ENCODE measurements around the gene ZNF532.
"Not testable (repeated sequence)": the region's sequence is repeated elsewhere in the genome, so short reads cannot be mapped to it uniquely, and the experiment has no call there.

The ZNF532 gene

DNA sequence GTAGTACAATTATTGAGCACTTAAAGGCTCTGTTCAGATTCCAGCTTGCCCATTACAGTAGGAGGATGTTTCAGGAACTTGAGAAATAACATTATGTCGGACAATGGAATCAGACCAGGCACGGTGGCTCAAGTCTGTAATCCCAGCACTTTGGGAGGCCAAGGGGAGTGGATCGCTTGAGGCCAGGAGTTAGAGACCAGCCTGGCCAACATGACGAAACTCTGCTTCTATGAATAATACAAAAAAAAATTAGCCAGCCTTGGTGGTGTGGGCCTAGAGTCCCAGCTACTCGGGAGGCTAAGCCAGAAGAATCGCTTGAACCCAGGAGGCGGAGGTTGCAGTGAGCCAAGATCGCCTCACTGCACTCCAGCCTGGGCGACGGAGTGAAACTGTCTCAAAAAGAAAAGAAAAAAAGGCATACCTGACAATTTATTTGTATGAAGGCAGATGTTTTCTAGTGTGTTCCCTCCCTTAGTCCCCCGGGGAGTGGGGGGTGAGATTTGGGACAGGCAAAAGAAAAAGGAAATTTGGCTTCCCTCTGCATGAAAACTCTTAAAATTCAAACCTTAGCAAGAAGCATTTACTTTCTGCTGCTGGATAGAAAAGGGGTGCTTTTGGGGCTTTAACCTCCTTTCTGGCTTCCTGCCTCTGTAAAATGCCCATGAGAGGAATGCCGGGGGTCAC is 13.7 kb upstream of the ZNF532 start:
- H3K4me3 ChIP-seq (ENCODE audit: low read length) = no peak overlapping the region
- TF ChIP-seq, protein P1, sequence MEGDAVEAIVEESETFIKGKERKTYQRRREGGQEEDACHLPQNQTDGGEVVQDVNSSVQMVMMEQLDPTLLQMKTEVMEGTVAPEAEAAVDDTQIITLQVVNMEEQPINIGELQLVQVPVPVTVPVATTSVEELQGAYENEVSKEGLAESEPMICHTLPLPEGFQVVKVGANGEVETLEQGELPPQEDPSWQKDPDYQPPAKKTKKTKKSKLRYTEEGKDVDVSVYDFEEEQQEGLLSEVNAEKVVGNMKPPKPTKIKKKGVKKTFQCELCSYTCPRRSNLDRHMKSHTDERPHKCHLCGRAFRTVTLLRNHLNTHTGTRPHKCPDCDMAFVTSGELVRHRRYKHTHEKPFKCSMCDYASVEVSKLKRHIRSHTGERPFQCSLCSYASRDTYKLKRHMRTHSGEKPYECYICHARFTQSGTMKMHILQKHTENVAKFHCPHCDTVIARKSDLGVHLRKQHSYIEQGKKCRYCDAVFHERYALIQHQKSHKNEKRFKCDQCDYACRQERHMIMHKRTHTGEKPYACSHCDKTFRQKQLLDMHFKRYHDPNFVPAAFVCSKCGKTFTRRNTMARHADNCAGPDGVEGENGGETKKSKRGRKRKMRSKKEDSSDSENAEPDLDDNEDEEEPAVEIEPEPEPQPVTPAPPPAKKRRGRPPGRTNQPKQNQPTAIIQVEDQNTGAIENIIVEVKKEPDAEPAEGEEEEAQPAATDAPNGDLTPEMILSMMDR (conservative IDR thresholded peaks at IDR 0.05; ENCODE audit: low read depth, low read length) = no peak
- no peak for DNase-seq (ENCODE audit: low read depth)

DNA sequence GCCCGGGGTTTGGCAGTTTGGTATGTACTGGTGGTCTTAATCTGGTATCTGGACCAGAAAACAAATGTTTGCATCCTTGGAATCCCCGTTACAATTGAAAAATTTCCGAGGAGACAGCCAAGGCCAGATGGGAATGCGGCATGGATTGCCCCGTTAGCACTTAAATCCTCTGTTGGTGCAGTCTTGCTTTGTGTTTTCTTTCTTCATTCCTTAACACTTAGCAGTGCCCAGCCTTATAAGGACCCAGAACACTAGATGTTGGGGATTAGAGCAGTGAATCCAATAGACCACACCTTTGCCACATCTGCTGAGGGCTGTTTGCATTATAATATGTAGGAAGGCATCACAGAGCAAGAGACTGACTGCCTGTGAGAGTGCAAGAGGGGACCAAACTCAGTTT is 12.8 kb upstream of the ZNF532 start:
- H3K4me3 ChIP-seq (ENCODE audit: low read length) = no peak overlapping the region
- TF ChIP-seq, protein P1 (conservative IDR thresholded peaks at IDR 0.05; ENCODE audit: low read depth, low read length) = no peak
- DNase-seq (ENCODE audit: low read depth) = no peak

DNA sequence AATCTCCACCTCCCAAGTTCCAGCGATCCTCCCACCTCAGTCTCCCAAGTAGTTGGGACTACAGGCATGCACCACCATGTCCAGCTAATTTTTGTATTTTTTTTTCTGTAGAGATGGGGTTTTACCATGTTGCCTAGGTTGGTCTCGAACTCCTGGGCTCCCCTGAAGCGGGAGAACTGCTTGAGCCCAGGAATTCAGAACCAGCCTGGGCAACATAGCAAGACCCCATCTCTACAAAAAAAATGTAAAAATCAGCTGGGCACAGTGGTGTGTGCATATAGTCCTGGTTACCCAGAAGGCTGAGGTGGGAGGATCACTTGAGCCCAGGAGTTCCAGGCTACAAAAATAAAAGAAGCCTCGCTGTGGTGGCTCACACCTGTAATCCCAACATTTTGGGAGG is 12.0 kb upstream of the ZNF532 start:
- TF ChIP-seq, protein P1 (conservative IDR thresholded peaks at IDR 0.05; ENCODE audit: low read depth, low read length) = no peak
- no peak for DNase-seq (ENCODE audit: low read depth)
- no peak overlapping the region for H3K4me3 ChIP-seq (ENCODE audit: low read length)

DNA sequence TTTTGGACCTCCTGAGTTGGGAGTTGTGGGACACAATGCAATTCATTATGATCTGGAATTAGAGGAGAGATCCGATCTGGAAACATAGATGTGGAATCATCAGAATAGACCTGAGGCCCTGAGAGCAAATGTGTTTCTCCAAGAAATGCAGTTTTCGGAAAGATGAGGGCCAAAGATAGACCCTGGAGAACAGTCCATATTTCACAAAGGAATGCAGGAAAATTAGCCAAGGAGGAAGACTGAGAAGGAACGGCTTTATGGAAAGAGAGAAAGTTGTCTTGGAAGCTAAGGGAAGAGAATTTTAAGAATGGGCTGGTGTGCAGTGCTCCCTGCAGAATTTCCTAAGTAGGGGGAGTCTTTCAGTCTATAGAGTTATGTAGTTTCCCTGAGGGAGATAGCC is 11.1 kb upstream of the ZNF532 start:
- no peak overlapping the region for H3K4me3 ChIP-seq (ENCODE audit: low read length)
- TF ChIP-seq, protein P1 (conservative IDR thresholded peaks at IDR 0.05; ENCODE audit: low read depth, low read length) = no peak
- no peak for DNase-seq (ENCODE audit: low read depth)

DNA sequence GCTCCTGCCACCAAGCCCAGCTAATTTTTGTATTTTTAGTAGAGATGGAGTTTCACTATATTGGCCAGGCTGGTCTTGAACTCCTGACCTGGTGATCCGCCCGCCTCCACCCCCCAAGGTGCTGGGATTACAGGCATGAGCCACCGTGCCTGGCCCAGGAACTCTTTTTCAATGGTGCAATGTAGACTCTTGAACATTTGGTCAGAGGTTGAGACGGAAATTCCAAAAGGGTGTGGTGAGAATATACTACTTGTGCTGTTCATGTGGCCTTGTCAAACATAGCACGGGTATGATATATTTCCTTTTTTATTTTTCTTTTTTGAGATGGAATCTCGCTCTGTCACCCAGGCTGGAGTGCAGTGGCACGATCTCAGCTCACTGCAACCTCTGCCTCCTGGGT is 9.2 kb upstream of the ZNF532 start:
- not testable (repeated sequence) for DNase-seq (ENCODE audit: low read depth); H3K4me3 ChIP-seq (ENCODE audit: low read length)

DNA sequence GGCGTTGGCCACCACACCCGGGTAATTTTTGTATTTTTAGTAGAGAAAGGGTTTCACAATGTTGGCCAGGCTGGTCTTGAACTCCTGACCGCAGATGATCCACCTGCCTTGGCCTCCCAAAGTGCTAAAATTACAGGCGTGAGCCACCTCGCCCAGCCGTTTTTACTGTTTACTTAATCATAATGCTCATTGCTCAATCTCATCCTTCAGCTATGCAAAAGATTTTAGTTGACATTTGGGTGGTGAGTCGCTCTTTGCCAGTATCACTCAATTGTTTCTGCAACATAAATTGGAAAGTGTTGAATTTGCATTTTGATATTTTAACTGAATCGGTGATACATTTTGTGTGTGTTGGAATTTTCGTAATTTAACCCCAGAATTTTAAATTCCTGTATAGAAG is 7.8 kb upstream of the ZNF532 start:
- H3K4me3 ChIP-seq (ENCODE audit: low read length) = no peak overlapping the region
- TF ChIP-seq, protein P1 (conservative IDR thresholded peaks at IDR 0.05; ENCODE audit: low read depth, low read length) = no peak
- no peak for DNase-seq (ENCODE audit: low read depth)

DNA sequence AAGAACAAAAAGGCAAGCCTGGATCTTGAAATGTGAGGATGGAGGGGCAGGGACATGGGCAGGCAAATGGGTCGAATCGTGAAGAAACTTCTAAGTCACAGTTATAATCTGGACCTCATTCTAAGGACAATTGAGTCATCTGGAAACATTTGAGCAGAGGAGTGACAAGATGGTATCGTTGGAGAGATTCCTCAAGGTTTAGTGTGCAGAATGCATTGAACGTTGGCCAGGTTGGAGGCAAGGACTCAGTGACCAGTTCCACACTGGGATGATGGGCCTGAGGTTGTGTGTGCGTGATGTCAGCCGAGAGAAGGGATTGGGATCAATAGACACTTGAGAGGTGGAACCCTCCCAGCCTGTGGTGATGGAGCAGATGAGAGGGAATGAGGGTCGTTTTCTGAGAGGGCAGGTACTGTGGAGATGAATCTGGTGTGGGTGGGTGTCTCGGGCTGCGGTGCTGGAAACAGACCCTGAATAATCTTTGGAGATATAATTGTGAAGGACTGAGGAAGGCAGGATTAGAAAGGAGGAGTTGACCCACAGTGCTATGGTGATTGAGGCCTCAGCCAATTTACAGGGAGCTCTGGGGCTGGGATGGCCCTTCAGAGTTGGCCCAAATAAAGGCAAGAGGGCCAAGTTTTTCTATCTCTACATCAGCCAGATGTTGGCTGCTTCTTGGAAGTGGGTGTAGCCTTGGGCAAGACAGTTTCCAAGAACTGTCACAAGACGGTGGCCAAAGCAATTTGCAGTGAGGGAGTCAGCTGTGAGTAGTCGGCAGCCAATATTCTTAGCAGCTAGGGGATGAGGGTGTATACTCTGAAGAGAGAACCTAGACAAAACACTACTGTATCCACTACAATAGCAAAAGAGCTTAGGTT is 5.8 kb upstream of the ZNF532 start:
- DNase-seq (ENCODE audit: low read depth) = no peak
- TF ChIP-seq, protein P1 (conservative IDR thresholded peaks at IDR 0.05; ENCODE audit: low read depth, low read length) = no peak

More for the DNA sequence above, 5.8 kb upstream of the ZNF532 start:
- H3K4me3 ChIP-seq (ENCODE audit: low read length) = no peak overlapping the region
